MM.1S (cell line): ENCODE results near the gene TMEM147.

ENCODE experiments used
- DNase-seq: peaks from one replicate; pipeline ENCODE4 v3.0.0-alpha.2; 2015
- H2AFZ ChIP-seq: fragments of 300-600 bp; sonication (generic); 2 replicates; pipeline ENCODE4 v1.6.0; 2016; ENCODE audit warnings: antibody characterized with exemption, low read length
- H3F3A ChIP-seq: fragments of 300-600 bp; sonication (generic); 2 replicates; pipeline ENCODE4 v1.6.1; 2016; ENCODE audit warnings: mild to moderate bottlenecking, antibody characterized with exemption, low read length, moderate library complexity, mixed read lengths; ENCODE audit not compliant: insufficient read depth
- H3K27ac ChIP-seq: fragments of 300-600 bp; sonication (generic); 2 replicates; pipeline ENCODE4 v1.5.1; 2016; ENCODE audit warnings: mild to moderate bottlenecking, low read length
- H3K27me3 ChIP-seq: fragments of 300-600 bp; sonication (generic); replicated peaks from 2 replicates; pipeline ENCODE4 v1.6.0; 2016; ENCODE audit warnings: low read length; ENCODE audit not compliant: insufficient read depth
- H3K36me3 ChIP-seq: fragments of 300-600 bp; sonication (generic); replicated peaks from 2 replicates; pipeline ENCODE4 v1.6.1; 2016; ENCODE audit warnings: mild to moderate bottlenecking, low read length, mixed read lengths; ENCODE audit not compliant: insufficient read depth
- H3K4me1 ChIP-seq: fragments of 300-600 bp; sonication (generic); 2 replicates; pipeline ENCODE4 v1.6.1; 2016; ENCODE audit warnings: low read length, mixed read lengths
- H3K4me2 ChIP-seq: fragments of 300-600 bp; sonication (generic); 2 replicates; pipeline ENCODE4 v1.6.0; 2016; ENCODE audit warnings: low read depth, low read length
- H3K4me3 ChIP-seq: fragments of 300-600 bp; sonication (generic); 2 replicates; pipeline ENCODE4 v1.5.1; 2016; ENCODE audit warnings: low read length, mixed read lengths
- H3K79me2 ChIP-seq: fragments of 300-600 bp; sonication (generic); 2 replicates; pipeline ENCODE4 v1.6.1; 2016; ENCODE audit warnings: mixed run types, low read length, mixed read lengths
- H3K9ac ChIP-seq: fragments of 300-600 bp; sonication (generic); 2 replicates; pipeline ENCODE4 v1.6.1; 2016; ENCODE audit warnings: low read length, mixed read lengths
- H3K9me2 ChIP-seq: fragments of 300-600 bp; sonication (generic); replicated peaks from 2 replicates; pipeline ENCODE4 v1.6.1; 2016; ENCODE audit warnings: mild to moderate bottlenecking, low read length, mixed read lengths; ENCODE audit not compliant: insufficient read depth
- H3K9me3 ChIP-seq: fragments of 300-600 bp; sonication (generic); replicated peaks from 2 replicates; pipeline ENCODE4 v1.6.1; 2016; ENCODE audit warnings: mild to moderate bottlenecking, low read length, mixed read lengths; ENCODE audit not compliant: insufficient read depth
- H4K20me1 ChIP-seq: fragments of 300-600 bp; sonication (generic); 2 replicates; pipeline ENCODE4 v1.6.1; 2016; ENCODE audit warnings: mild to moderate bottlenecking, low read length, moderate library complexity, mixed read lengths; ENCODE audit not compliant: insufficient read depth
- EZH2 ChIP-seq: fragments of 300-600 bp; sonication (generic); optimal IDR thresholded peaks from 2 replicates; pipeline ENCODE3; 2017; ENCODE audit warnings: low read depth, mild to moderate bottlenecking, antibody characterized with exemption, low read length, mixed read lengths
- EZH2phosphoT487 ChIP-seq: fragments of 300-600 bp; sonication (generic); IDR thresholded peaks from 2 replicates; pipeline ENCODE4 v1.6.1; 2018; ENCODE audit warnings: antibody characterized with exemption, low read length
- TF ChIP-seq, protein P1 (sequence below): fragments of 300-600 bp; sonication (generic); IDR thresholded peaks from 2 replicates; pipeline ENCODE4 v1.5.1; 2016; ENCODE audit warnings: antibody characterized with exemption, low read length, mixed read lengths

TMEM147 gene

DNA sequence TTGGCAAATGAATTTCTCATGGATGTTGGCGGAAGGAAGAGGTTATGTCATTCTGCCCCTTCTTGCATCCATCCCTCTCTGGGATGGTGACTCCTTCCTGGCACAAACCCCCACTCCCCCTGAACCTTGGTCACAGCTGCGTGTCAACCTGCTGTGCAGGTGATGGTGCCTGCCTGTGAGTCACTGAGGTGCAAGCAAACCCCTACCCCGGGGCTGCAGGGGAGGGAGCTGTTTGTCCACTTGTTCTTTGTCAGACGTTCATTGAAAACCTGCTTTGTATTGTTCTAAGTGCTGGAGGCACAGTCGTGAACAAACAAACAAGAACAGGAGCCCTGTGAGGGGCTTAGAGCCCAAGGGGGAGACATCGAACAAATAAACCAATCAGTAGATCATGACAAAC is 14.1 kb upstream of the TMEM147 start:
- Histone ChIP-seq H3K9ac (no peak overlapping the region), H3K9me3 (no peaks in the 10 kb centered on the region), H3K27ac (no peak overlapping the region), H3K27me3 (peaks cover 91% of the 10 kb centered on the region), H3K9me2 (no peaks in the 10 kb centered on the region), H3F3A (no peaks in the 10 kb centered on the region), H3K4me1 (no peaks in the 10 kb centered on the region), H4K20me1 (no peaks in the 10 kb centered on the region), H3K79me2 (no peaks in the 10 kb centered on the region), H2AFZ (no peak overlapping the region), H3K4me3 (no peak overlapping the region), H3K4me2 (no peak overlapping the region), H3K36me3 (no peaks in the 10 kb centered on the region)
- no peak for DNase-seq
- TF ChIP-seq EZH2phosphoT487: no peak
- no peak for TF ChIP-seq EZH2
- TF ChIP-seq, protein P1, sequence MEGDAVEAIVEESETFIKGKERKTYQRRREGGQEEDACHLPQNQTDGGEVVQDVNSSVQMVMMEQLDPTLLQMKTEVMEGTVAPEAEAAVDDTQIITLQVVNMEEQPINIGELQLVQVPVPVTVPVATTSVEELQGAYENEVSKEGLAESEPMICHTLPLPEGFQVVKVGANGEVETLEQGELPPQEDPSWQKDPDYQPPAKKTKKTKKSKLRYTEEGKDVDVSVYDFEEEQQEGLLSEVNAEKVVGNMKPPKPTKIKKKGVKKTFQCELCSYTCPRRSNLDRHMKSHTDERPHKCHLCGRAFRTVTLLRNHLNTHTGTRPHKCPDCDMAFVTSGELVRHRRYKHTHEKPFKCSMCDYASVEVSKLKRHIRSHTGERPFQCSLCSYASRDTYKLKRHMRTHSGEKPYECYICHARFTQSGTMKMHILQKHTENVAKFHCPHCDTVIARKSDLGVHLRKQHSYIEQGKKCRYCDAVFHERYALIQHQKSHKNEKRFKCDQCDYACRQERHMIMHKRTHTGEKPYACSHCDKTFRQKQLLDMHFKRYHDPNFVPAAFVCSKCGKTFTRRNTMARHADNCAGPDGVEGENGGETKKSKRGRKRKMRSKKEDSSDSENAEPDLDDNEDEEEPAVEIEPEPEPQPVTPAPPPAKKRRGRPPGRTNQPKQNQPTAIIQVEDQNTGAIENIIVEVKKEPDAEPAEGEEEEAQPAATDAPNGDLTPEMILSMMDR: no peak

- H4K20me1 ChIP-seq: no peaks in the 10 kb centered on the region
- H3K27me3 ChIP-seq: peaks cover 89% of the 10 kb centered on the region
- no peaks in the 10 kb centered on the region for H3K79me2 ChIP-seq
- H3K27ac ChIP-seq: no peak within 1 kb of the TSS
- TF ChIP-seq EZH2phosphoT487 (no peak), EZH2 (no peak)
- TF ChIP-seq, protein P1: no peak
- no peaks in the 10 kb centered on the region for H3K36me3 ChIP-seq
- no peak within 1 kb of the TSS for H3K9ac ChIP-seq
- no peak within 1 kb of the TSS for H3K4me2 ChIP-seq
- H3K9me2 ChIP-seq: no peaks in the 10 kb centered on the region
- no peak within 1 kb of the TSS for H2AFZ ChIP-seq
- no peaks in the 10 kb centered on the region for H3F3A ChIP-seq
- DNase-seq: no peak
- H3K4me3 ChIP-seq: no peak within 1 kb of the TSS
- H3K9me3 ChIP-seq: no peaks in the 10 kb centered on the region
- H3K4me1 ChIP-seq: no peaks in the 10 kb centered on the region
These were observed 12.1 kb upstream of the TMEM147 start, which contains the start of gene GAPDHS for GRCh38 chr19:35533201-35533821. Gene GAPDHS, plus strand, starts transcription at chr19:35533456. Its CDS starts 72 bp downstream, at chr19:35533528.

GRCh38 chr19:35533822-35534392 is 11.5 kb upstream of the TMEM147 start:
- no peaks in the 10 kb centered on the region for H3K9me2 ChIP-seq
- H3K27me3 ChIP-seq: peaks cover 83% of the 10 kb centered on the region
- H3K27ac ChIP-seq: no peak overlapping the region
- H2AFZ ChIP-seq: no peak overlapping the region
- H3K36me3 ChIP-seq: no peaks in the 10 kb centered on the region
- H3K9me3 ChIP-seq: no peaks in the 10 kb centered on the region
- no peak for DNase-seq
- H3K79me2 ChIP-seq: no peaks in the 10 kb centered on the region
- H4K20me1 ChIP-seq: no peaks in the 10 kb centered on the region
- no peak overlapping the region for H3K9ac ChIP-seq
- no peak overlapping the region for H3K4me2 ChIP-seq
- H3K4me1 ChIP-seq: no peaks in the 10 kb centered on the region
- no peaks in the 10 kb centered on the region for H3F3A ChIP-seq
- TF ChIP-seq, protein P1: no peak
- TF ChIP-seq EZH2 (no peak), EZH2phosphoT487 (no peak)
- no peak overlapping the region for H3K4me3 ChIP-seq
